Measurements from ENCODE around the gene LAMA2. TPM values are rescaled to one million over a fixed set of nuclear protein-coding genes. Genes with fewer than 3 reads are reported as not detected.

The LAMA2 gene, protein sequence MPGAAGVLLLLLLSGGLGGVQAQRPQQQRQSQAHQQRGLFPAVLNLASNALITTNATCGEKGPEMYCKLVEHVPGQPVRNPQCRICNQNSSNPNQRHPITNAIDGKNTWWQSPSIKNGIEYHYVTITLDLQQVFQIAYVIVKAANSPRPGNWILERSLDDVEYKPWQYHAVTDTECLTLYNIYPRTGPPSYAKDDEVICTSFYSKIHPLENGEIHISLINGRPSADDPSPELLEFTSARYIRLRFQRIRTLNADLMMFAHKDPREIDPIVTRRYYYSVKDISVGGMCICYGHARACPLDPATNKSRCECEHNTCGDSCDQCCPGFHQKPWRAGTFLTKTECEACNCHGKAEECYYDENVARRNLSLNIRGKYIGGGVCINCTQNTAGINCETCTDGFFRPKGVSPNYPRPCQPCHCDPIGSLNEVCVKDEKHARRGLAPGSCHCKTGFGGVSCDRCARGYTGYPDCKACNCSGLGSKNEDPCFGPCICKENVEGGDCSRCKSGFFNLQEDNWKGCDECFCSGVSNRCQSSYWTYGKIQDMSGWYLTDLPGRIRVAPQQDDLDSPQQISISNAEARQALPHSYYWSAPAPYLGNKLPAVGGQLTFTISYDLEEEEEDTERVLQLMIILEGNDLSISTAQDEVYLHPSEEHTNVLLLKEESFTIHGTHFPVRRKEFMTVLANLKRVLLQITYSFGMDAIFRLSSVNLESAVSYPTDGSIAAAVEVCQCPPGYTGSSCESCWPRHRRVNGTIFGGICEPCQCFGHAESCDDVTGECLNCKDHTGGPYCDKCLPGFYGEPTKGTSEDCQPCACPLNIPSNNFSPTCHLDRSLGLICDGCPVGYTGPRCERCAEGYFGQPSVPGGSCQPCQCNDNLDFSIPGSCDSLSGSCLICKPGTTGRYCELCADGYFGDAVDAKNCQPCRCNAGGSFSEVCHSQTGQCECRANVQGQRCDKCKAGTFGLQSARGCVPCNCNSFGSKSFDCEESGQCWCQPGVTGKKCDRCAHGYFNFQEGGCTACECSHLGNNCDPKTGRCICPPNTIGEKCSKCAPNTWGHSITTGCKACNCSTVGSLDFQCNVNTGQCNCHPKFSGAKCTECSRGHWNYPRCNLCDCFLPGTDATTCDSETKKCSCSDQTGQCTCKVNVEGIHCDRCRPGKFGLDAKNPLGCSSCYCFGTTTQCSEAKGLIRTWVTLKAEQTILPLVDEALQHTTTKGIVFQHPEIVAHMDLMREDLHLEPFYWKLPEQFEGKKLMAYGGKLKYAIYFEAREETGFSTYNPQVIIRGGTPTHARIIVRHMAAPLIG (N-terminal part only)
- total RNA-seq, result 11.4 TPM

DNA sequence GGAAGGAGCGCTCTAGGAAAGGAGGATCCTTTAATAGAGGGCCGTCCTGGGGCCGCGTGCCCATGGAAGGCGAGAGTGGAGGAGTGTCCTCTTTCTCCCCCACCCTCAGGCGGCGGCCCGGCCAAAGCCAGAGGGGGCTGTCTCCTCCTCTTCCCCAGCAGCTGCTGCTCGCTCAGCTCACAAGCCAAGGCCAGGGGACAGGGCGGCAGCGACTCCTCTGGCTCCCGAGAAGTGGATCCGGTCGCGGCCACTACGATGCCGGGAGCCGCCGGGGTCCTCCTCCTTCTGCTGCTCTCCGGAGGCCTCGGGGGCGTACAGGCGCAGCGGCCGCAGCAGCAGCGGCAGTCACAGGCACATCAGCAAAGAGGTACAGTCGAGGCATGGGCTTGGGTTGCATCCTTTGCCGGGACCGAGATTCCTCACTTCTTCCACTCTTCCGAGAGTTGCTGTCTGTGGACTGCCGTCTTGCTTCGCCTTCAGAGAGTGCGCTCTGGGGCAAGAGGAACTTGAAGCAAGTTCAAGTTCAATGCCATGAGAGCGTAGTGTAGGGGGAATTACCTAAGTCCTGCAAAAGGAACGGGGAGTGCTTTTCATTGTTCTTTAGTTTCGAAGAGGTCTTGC is at the start of gene LAMA2:
LAMA2 (plus strand) TSS at position 148 of the 621 bp plus-strand sequence; CDS start at position 256, 108 bp downstream.
- FAIRE-seq, result no peak
- peak; percentile 33 to 39 for DNase-seq (ENCODE audit: low spot score in 2 of 2)

DNA sequence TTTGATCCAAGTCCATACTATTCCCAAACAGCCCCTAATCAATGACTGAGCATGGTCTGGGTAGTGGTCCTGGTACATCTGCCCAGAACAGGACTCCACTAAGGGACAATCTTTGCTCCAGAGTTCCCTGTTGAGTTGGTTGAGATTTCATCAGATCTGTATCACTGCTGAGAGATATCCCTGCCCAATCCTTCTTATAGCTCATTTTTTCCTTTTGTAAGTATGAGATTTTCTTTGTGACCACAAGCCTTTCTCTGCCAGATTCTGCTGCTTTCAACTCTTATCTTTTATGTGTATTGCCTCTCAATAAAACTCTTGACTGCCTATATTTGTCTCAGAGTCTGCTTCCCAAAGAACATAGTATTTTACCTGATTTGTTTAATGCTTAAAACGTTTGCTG is 46.2 kb upstream of the LAMA2 start:
- DNase-seq (ENCODE audit: low spot score in 2 of 2) (no peak), FAIRE-seq (no peak)

DNA sequence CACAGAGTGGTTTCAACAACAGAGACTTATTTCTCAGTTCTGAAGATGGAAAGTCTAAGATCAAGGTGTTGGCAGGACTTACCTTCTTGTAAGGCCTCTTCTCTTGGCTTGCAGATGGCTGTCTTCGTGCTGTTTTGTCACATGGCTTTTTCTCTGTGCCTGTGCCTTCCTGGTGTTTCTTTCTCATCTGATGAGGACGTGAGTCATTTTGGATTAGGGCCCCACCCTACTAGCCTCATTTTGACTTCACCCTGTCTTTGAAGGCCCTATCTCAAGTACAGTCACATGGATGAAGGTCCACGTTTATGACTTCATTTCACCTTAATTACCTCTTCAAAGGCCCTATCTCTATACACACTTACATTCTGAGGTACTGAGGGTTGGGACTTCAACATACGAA is 41.4 kb upstream of the LAMA2 start:
- DNase-seq (ENCODE audit: low spot score in 2 of 2) (no peak), FAIRE-seq (no peak)

DNA sequence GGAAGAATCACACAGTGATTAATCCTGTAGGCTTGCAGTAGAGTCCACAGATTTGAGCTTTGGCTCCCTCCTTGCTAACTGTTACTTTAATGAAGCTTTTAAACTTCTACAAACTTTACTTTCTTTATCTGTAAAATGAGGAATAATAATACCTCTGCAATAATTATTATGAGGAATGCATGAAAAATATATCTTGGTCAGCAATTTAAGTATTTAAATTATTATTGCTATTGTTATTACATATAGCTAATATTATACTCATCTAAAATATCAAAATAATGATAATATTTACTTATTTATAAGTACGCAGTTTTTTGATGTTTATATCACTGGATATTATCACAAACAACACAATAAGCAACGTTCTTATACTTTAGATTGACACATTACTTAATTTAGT is 38.3 kb upstream of the LAMA2 start:
- no peak for FAIRE-seq
- no peak for DNase-seq (ENCODE audit: low spot score in 2 of 2)

DNA sequence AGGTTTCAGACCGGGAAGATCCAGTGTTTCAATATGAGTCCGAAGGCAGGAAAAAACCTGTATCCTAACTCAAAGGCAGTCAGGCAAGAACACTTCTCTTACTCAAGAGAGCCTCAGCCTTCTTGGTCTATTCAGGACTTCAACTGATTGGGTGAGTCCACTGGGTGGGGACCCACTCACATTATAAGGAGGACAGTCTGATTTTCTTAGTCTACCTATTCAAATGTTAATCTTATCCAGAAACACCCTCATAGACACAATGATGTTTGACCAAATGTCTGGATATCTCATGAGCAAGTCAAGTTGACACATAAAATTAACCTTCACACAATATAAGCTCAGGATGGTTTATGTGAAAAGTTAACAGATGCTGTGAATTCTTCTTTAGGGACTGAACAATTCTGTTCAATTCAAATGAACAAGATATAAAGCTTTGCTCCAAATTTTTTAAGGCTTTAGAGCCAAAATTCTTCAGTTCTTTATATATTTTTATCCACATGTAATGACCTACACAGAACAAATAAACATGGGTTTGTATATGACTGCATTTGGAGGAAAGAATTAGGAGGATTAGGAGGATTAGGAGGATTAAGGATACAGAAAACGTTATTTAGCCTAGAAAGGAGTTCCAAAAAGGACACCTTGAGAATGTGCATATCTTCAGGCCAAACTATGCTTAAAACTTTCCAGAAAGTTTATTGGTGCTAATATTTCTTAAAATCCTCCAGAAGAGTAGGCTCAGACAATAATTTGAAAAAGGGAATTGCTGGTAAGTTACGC is 35.3 kb upstream of the LAMA2 start:
- no peak for FAIRE-seq
- DNase-seq (ENCODE audit: low spot score in 2 of 2), result no peak

DNA sequence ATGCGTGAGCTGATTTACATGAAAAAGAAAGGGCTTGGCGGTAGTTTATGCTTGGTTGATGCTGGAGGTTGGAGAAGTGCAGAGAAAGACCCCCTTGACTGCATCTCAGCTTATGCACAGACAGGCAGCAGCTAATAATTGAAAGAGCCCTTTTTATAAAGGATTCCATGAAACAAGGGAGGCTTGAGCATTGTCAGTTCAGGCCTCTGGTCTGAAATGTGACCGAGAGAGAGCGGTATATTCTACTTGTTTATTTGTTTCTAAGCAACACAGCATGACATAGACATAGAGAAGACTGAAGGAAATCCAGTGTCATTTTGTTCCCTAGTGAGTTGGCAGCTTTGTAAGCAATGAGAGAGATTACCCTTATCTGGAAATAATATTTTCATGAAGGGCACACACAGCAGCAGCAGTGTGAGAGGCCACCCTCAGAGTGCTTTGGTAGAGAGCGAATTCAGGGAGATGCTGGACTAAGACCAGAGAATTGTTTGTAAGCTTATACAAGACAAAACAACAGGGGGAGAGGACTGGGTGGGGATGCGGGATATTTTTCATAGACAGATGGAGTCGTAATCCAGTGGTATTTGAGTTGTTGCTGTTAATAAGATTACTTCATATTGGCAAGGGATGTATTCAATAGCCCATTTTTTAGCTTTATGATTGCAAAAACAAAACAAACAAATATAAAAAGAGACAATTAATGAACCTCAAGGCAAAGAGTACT is 34.6 kb upstream of the LAMA2 start:
- DNase-seq (ENCODE audit: low spot score in 2 of 2) (no peak), FAIRE-seq (no peak)

DNA sequence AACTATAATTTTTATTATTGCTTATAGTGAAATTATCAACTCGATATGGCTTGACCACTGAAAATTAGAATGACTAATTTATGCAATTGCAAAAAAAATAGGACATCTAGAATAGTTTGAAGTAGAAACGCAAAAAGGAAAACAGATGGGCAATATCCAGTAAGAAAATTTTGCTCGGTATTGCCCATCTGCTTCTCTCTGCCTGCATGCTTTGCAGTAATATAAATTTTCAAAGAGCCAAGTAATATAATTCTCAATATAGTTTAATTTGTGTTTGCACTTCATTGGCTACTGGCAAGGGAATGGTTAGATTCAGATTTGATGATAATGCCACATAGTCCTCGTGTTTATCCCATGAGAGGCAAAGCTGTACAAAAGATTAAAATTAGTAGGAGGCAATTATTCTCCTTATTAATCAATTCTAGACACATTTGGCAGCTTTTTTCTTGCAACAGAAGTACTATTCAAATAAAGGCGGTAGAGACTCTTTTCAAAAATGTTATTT is 27.3 kb upstream of the LAMA2 start:
- no peak for DNase-seq (ENCODE audit: low spot score in 2 of 2)

DNA sequence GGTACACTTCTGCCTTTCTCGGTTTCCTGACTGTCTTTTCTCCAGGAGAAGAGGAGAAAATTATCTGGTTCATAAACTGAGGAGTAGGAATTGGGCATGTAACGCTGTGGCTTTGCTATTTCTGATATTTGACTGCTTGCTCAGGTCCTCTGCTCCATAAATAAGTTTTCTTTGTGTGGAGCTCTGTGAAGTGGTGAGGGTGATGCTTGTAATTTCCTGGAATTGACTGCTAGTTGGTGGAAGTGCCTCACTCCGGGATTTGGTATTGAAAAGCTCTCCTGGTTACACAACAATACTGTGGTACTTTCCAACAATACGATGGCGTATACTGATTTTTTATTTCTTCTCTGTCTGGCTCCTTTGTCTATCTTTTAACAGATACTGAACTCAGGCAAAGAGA is 25.1 kb upstream of the LAMA2 start:
- FAIRE-seq, result no peak
- DNase-seq (ENCODE audit: low spot score in 2 of 2), result no peak

More for the DNA sequence above, 27.3 kb upstream of the LAMA2 start:
- FAIRE-seq, result no peak

DNA sequence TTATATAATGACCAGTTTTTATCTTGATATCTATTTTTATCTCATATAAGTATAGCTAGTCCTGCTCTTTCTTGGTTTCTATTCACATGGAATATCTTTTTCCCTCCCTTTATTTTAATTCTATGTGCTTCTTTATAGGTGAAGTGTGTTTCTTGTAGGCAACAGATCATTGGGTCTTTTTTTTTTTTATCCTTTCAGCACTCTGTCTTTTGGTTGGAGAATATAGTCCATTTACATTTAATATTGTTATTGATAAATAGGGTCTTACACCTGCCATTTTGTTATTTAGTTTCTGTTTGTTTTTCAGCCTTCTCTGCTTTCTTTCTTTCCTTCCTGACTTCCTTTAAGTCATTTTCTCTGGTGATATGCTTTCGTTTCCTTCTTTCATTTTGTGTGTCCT is 22.2 kb upstream of the LAMA2 start:
- no peak for FAIRE-seq
- no peak for DNase-seq (ENCODE audit: low spot score in 2 of 2)

DNA sequence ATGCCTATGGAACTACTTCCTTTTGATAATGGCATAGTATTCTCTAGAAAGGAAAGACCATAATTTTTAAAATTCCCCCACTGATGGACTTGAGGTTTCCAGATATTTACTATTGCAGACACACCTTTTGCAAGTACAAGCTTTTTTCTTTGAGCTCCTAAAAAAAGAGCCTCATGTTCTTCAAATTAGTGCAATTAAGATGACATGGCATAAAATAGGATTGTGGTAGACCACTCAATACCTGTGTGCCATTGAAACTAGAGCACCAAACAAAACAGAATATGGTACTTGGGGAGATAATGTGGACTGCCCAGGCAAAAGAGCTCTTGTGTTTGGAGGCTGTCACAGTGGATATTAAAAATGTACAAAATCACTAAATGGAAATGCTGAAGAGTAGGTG is 19.0 kb upstream of the LAMA2 start:
- DNase-seq (ENCODE audit: low spot score in 2 of 2) (no peak), FAIRE-seq (no peak)

DNA sequence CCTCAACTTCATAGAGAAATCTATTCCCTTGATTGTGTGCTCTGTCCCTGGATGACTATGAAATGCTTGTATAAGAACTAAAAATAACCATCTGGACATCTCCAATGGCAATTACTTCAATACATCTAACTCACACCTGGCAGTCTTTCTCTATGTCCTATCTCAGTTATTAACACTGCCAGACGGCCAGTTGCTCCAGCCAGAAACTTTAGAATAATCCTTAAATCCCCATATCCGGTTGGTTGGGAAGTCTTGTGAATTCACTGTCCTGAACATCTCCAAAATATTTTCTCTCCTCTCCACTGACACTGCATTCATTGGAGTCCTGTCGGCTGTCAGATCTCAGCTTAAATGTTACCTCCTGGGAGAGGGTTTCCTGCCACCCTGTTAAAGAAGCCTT is 12.2 kb upstream of the LAMA2 start:
- FAIRE-seq (no peak), DNase-seq (ENCODE audit: low spot score in 2 of 2) (no peak)

DNA sequence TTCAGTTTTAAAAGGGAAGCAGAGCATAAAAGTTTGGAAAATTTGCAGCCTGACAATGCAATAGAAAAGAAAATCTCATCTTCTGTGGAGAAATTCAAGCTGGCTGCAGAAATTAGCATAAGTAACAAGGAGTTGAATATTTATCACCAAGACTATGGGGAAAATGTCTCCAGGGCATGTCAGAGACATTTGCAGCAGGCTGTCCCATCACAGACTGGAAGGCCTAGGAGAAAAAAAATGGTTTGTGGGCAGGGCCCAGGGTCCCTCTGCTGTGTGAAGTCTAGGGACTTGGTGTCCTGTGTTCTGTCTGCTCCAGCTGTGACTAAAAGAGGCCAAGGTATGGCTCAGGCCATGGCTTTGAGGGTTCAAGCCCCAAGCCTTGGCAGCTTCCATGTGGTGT is 8.1 kb upstream of the LAMA2 start:
- FAIRE-seq (no peak), DNase-seq (ENCODE audit: low spot score in 2 of 2) (no peak)

DNA sequence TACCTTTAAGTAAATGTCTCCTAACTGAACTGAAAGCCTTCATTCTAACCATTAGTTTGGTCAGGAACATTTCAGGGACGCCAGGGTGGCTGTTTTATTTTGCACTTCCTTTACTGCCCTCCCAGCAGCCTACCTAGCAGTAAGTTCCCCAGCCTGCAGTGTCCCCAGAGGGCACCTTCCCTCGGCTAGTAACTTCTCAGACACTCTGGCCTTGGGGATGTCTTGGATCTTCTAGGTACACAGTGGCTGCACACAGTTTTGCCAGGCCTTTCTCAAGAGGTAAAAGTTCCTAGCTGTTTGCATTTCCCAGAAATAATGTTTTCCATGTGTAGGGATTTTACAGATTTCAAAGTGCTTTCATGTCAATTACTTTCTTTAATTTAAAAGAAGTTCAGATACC is 378 bp upstream of the LAMA2 start:
- FAIRE-seq, result no peak
- no peak for DNase-seq (ENCODE audit: low spot score in 2 of 2)

DNA sequence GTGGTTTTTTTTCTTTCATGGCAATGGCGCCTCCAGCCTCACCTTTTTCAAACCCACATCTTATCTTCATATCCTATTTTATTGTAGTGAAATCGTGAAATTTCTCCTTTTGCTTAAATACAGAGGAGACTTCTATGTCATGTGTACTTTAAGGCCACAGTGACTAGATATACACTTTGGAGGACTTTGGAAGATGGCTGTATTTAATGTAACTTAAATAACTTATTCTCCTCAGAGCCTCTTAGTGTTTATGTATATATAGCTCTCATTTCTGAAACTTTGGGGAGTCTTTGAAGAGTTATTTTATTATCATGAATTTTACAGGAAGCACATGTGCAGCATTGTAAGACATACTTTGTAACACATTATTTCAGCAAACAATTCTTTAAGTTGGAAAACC is 968 bp downstream of the LAMA2 start:
- no peak for DNase-seq (ENCODE audit: low spot score in 2 of 2)
- peak; percentile 6 for FAIRE-seq

DNA sequence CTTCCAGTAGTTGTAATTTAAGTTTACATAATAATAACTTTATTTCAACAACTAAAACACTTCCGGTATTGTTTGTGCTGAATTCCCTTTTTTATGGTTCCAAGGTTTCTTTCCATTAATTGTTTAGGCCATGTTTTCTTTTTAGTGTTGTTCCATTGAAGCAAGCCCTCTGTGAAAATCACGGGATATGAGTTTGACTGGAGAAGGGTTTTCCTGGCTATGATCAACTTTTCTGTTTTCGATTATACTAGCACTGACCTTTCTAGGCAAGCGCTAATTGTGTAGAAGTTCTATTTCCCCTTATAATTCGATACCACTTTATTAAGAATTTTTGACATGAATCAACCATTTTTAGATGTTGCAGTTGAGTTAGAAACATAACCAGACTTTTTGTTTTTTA is 2.4 kb downstream of the LAMA2 start:
- no peak for DNase-seq (ENCODE audit: low spot score in 2 of 2)
- no peak for FAIRE-seq

DNA sequence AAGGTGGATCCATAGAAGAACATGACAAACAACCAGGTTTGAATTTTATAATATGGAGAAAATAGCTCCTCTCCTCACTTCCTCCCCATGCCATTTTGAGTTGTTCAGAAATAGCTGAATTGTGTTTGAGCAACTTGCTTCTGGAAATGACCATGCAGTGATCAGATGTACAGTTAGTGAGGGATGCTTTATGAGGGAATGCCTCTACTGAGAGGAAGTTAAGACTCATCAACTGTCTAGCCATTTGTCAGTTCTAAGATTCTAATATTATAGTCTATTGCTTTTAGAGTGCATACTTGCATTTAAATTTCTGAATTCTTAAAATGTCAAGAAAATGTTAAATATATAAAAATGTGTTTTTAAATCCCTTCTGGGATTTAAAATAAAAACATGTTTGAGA is 3.8 kb downstream of the LAMA2 start:
- DNase-seq (ENCODE audit: low spot score in 2 of 2), result no peak
- FAIRE-seq, result no peak

DNA sequence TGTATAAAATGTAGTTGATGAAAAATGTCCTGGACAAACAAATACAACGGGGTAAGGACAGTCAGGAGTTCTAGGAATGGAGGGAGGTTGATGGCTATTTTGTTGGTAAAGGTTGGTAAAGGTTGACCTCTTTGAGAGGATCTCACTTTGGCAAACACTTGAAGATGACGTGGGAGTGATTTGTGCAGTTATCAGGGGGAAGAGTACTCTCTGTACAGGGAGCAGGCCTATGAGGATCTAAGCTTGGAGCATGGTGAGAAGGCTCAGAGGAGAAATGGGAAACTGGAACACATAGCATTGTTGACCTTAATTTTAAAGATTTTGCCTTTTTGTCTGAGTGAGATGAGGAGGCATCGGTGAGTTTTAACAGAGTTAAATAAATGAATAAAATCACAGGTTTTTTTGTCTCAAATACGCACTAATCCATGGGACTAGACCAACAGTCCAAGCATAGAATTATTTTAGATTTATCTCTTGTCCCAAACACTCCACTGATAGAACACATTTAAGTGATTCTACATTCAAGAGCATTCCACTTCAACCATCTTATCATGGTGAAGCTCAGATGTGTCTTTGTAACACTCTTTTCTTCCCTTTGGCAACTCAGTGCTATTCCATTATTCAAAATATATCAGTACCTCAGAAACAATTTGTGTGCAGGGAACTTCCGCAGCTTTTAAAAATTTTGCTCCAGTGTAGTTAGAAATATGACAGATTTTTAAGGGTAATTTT is 5.7 kb downstream of the LAMA2 start:
- no peak for FAIRE-seq

DNA sequence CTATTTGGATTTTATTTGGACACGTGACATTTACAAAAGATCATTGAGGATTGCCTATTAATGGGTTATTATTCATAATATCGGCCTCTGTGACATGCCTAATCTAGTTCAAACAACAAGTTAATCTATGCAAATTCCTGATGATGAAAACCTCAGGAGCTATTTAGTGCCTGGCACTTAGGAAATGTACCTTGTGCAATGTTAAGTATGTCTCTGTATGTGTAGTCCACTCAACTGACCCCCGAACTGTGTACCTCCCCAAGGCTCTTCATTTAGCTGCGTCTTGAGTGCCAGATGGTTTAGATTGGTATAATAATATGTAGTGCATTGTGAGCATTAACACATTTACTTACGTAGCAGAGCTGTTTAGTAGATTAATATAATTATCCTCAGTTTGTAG is 6.9 kb downstream of the LAMA2 start:
- DNase-seq (ENCODE audit: low spot score in 2 of 2) (no peak), FAIRE-seq (no peak)

More for the DNA sequence above, 5.7 kb downstream of the LAMA2 start:
- no peak for DNase-seq (ENCODE audit: low spot score in 2 of 2)
